GM13977 (cell line): ENCODE measurements around the gene MTMR3.

Experiments
- DNase-seq: peaks from one replicate; pipeline ENCODE4 v3.0.0; 2012; ENCODE audit warnings: low spot score
- CTCF ChIP-seq: IDR thresholded peaks from 2 replicates; pipeline ENCODE4 v1.5.1; 2012; ENCODE audit warnings: mild to moderate bottlenecking, control low read depth; ENCODE audit not compliant: insufficient read depth; ENCODE audit errors: extremely low read depth, missing control alignments
- in situ Hi-C: fragments of 300-500 bp; cut with MboI; formaldehyde crosslinking; loops from one replicate; pipeline ENCODE4 v1.12.0; 2022; ENCODE audit warnings: low sequenced_read_pairs, low pct_unique_long_range_greater_than_20kb, mixed read lengths, inconsistent platforms; ENCODE audit not compliant: unreplicated experiment

MTMR3 gene

GRCh38 chr22:30031764-30032455 is 148.9 kb downstream of the MTMR3 start:
- no peak for DNase-seq
- no peak for TF ChIP-seq CTCF
- in situ Hi-C loops, result no loop called here

- in situ Hi-C loops, result no loop called here
- DNase-seq, result no peak
- no peak for TF ChIP-seq CTCF
Observed at GRCh38 chr22:30033137-30033536, 150.2 kb downstream of the MTMR3 start.

GRCh38 chr22:30033901-30034300 is 150.9 kb downstream of the MTMR3 start:
- TF ChIP-seq CTCF, result no peak
- in situ Hi-C loops, result no loop called here
- no peak for DNase-seq

- no peak for DNase-seq
- no peak for TF ChIP-seq CTCF
- in situ Hi-C loops, result no loop called here
Observed at GRCh38 chr22:30036656-30037055, 153.7 kb downstream of the MTMR3 start.

GRCh38 chr22:30038219-30038618 is 155.2 kb downstream of the MTMR3 start:
- TF ChIP-seq CTCF, result no peak
- in situ Hi-C loops, result no loop called here
- DNase-seq, result no peak

- no peak for DNase-seq
- in situ Hi-C loops, result no loop called here
- no peak for TF ChIP-seq CTCF
Observed at GRCh38 chr22:30040499-30041260, 157.7 kb downstream of the MTMR3 start.
